GM21723 (cell line): ENCODE data around the gene ECM2.
A peak's percentile ranks its signal among the peaks of the same experiment; 100 is the strongest.

ENCODE experiments used
- ATAC-seq: cut with Tn5 transposase; IDR thresholded peaks from one replicate; pipeline ENCODE4 v1.9.1; 2021; ENCODE audit warnings: mild to moderate bottlenecking, moderate library complexity; ENCODE audit not compliant: unreplicated experiment

The ECM2 gene

GRCh38 chr9:92501671-92502393, 34.0 kb downstream of the ECM2 start:
- peak; percentile 49 for ATAC-seq

GRCh38 chr9:92500725-92501124, 35.1 kb downstream of the ECM2 start:
- ATAC-seq, result no peak

DNA sequence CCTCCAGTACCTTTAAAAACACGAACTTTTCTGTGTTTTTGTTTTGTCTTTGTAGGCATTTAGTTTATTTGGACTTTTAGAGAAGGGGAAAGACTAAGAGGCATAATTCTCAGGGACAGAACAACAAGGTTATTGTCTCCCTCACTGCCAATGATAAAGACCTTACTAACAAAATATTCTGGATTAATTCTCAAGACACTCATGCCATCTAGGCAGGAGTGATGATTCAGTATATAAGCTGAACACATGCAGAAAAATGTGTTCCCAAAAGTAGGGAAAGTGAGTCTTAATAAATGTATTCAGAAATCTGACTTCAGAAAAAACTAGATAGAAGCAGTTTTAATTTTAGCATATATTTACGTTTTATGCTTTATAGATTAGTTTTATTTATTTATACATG, 36.1 kb downstream of the ECM2 start:
- ATAC-seq, result no peak

GRCh38 chr9:92496396-92497176, 39.2 kb downstream of the ECM2 start:
- ATAC-seq, result no peak

DNA sequence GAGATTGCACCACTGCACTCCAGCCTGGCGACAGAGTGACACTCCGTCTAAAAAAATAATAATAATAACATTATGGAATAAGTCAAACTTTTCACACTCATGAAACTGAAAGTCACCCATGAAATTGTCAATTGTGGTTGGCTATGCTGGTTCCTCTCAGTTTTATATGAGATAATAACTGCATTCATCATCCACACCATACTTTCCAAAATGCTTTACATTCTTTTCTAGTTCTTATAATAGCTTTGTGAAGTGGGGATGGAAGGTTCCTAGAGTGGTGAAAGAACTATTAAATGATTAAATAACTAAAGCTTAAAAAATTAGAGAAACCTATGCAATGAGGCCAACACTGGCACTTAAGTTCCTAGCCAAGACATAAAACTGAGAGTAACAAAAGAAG, 40.9 kb downstream of the ECM2 start:
- no peak for ATAC-seq

DNA sequence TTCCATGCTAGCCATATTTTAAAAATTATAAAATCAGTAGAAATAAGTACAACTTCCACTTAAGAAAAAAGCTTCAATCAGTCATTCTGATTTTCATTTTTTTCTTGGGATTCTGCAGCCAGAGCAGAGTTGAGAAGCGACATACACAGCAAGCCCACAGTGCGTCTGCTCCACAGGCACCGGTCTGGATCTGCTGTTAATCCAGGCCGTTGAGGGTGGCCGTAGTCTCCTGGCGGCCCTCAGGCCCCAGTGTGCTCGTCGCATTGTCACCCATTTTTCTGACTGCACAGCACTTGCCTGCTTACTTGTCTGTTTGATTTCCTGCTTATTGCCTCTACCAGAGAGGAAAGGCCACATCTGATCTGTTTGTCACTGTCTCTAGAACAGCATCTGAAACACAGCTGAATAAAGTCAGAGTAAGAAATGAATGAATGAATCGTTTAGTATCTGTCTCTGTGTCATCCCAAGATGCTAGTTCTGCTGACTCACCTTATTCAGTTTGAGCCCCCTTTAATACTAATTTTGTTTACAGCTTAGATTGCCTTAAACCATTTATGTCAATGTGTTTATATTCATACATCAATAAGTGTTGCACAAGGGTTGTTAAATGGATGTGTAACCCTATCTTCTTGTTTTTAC, 41.9 kb downstream of the ECM2 start:
- no peak for ATAC-seq

GRCh38 chr9:92492781-92493401, 42.9 kb downstream of the ECM2 start:
- ATAC-seq, result no peak

- no peak for ATAC-seq
Observed at GRCh38 chr9:92488681-92489550, 46.9 kb downstream of the ECM2 start.

- no peak for ATAC-seq
Observed at GRCh38 chr9:92486371-92486770, 49.4 kb downstream of the ECM2 start.

GRCh38 chr9:92484563-92484962, 51.2 kb downstream of the ECM2 start:
- ATAC-seq, result no peak

- no peak for ATAC-seq
Observed at GRCh38 chr9:92483627-92484545, 51.9 kb downstream of the ECM2 start.

- ATAC-seq, result no peak
Observed at GRCh38 chr9:92482805-92483204, 53.0 kb downstream of the ECM2 start.

GRCh38 chr9:92482329-92482728, 53.5 kb downstream of the ECM2 start, which contains the start of gene ASPN:
Gene ASPN (minus strand): TSS chr9:92482506.
- ATAC-seq, result no peak

DNA sequence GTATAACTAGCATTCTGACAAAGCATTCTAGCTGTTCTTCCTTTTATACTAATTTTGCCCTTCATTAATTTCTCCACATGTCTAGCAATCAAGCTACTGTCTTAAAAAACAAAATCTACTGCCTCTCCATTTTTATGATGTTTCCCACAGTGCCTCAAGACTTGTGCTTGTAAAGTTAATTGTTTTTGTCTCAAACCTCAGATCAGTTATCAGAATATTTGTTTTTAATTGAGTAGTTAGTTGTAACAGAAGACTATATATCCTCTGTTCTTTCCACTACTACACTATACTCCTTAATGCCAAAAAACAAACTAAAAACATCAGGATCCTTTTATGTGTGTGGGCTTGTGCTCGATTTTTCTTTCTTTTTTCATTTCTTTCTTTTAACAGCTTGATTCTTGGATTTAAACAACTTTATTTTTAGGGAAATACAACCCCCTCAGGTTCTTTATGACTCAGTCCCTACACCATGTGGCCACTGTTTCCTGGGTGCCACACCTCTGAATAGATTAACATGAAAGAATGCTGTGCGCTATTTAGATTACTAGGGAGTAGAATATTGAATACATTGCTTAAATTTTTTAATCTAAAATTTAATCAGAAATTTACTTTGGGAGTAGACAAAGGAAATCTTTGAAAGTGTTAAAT, 54.7 kb downstream of the ECM2 start:
- ATAC-seq, result no peak

DNA sequence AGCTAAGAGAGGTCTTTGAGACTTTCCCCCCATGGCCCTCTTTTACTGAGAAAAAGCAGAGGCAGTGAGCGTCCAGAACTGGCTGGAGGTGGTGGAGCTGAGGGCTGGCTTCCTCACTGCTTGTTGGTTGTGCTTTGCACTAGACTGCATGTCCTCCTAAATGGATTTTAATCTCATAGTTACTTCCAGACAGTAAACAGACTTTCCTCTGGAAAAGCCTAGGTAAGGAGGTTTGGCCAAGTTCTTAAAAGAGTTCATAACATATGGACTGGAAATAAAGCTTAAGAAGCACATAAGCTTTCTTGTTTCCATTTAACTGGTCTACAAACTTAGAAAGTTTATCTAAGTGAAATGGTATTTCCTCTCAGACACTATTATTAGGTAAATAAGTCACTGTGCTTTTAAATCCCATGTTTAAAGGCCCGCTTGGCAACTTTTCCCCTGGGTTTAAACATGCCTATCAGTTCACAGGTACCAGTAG, 55.5 kb downstream of the ECM2 start:
- ATAC-seq, result no peak

GRCh38 chr9:92479346-92479745, 56.4 kb downstream of the ECM2 start:
- ATAC-seq, result no peak

GRCh38 chr9:92478783-92479182, 57.0 kb downstream of the ECM2 start:
- ATAC-seq, result no peak

DNA sequence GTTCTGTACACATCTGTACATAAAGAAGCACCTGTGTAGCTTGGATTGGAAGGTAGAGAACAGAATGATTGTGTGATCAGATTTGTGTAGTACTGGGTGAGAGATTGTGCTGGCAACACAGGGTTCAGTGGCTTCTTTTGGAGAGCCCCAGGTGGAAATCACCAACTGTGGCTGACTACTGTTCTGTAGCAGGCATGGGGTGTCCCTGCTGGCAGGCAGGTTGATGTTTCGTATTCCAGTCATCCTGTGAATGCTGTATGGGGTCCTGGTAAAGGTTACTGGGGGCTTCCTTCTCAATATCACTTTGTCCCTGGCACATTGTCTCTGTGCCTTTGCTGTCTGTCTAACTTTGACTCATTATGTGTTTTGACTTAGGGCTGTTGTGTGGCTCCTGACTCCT, 58.8 kb downstream of the ECM2 start:
- ATAC-seq, result no peak

GRCh38 chr9:92474587-92474986, 61.2 kb downstream of the ECM2 start:
- ATAC-seq, result no peak
